Measurements from ENCODE around the gene ARHGAP8.
"Not testable (repeated sequence)": the region's sequence is repeated elsewhere in the genome, so short reads cannot be mapped to it uniquely, and the experiment has no call there.

Gene ARHGAP8

GRCh38 chr22:44740307-44740706, 12.1 kb upstream of the ARHGAP8 start:
- DNase-seq: no peak

DNA sequence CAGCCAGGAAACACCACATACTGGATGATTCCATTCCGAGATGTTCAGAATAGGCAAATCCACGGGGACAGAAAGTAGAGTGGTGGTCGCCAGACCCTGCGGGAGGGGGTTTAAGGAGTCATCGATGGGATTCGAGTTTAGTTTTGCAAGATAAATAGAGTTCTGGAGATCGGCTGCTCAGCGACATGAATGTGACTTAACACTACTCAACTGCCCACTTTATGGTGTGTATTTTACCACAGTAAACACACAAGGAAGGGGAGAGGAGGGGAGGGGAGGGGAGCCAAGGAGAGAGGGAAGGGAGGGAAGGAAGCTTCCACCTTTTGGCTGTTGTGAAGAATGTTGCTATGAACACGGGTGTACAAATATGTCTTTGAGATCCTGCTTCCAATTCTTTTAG, 10.4 kb upstream of the ARHGAP8 start:
- no peak for DNase-seq

DNA sequence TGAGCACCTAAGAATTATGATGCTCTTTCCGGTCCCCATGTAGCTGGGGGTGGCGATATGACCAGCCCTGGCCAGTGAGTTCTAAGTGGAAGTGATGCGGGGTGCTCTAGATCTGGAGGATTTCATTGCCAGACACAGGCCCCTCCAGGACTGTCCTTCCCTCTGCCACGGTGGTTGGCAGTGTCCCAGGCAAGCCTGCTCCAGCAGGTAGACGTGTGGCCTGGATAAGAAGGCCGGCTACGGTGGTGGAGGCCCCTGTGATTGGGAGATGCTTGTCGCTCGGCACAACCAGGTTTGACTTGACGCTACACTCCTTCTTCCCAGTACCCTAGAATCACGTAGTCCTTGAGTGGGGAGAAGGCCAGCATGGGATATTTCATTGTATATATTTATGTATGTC, 9.1 kb upstream of the ARHGAP8 start:
- no peak for DNase-seq

DNA sequence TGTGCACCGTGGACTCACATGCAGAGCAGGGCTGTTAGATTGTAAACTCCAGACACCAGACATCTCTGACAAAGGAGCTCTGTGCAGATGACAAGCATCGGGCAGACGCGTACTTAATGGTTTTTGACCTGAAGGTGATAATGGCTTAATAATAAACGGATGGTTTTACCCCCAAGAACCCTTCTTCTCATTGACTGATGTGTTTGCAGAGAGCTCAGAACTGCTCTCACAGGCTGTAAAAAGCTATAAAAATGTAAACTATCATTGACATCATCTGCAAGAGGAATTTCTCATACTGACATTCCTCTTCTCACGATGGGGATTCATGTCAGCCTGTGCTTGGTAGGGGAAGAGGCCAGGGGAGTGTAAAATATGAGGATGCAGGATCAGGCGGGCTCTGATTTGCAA, 8.6 kb upstream of the ARHGAP8 start:
- no peak for DNase-seq

GRCh38 chr22:44745853-44746789, 6.3 kb upstream of the ARHGAP8 start:
- no peak for DNase-seq

- DNase-seq: not testable (repeated sequence)
Measured at GRCh38 chr22:44747784-44748127, 4.6 kb upstream of the ARHGAP8 start.

DNA sequence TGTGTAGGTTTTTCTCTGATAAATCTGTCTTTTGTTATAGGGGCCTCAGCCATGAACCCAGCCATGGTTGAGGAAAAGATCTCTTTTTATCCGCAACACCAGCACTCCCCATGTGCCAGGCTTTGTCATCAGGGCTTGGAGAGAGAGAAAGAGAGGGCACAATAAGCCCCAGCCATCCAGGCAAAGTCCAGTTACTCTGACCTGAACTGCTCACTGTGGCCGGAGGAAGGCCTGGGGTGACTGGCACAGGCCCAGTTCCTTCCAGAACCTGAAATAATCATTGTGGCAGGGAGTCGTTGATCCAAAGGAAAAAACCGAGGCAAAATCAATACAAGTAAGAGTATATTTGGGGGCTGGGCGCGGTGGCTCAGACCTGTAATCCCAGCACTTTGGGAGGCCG, 3.9 kb upstream of the ARHGAP8 start:
- no peak for DNase-seq

- DNase-seq: no peak
Measured at GRCh38 chr22:44750481-44750880, 1.9 kb upstream of the ARHGAP8 start.

GRCh38 chr22:44753189-44754042, 1.0 kb downstream of the ARHGAP8 start:
- DNase-seq: no peak

GRCh38 chr22:44754998-44755397, 2.6 kb downstream of the ARHGAP8 start:
- no peak for DNase-seq

GRCh38 chr22:44755417-44755816, 3.0 kb downstream of the ARHGAP8 start:
- DNase-seq: no peak

GRCh38 chr22:44755956-44756361, 3.6 kb downstream of the ARHGAP8 start:
- no peak for DNase-seq

GRCh38 chr22:44758344-44758973, 6.1 kb downstream of the ARHGAP8 start:
- DNase-seq: no peak

- DNase-seq: no peak
Measured at GRCh38 chr22:44759001-44759400, 6.6 kb downstream of the ARHGAP8 start.

- DNase-seq: no peak
Measured at GRCh38 chr22:44759430-44760310, 7.3 kb downstream of the ARHGAP8 start.

- DNase-seq: no peak
Measured at GRCh38 chr22:44760476-44760875, 8.1 kb downstream of the ARHGAP8 start.

DNA sequence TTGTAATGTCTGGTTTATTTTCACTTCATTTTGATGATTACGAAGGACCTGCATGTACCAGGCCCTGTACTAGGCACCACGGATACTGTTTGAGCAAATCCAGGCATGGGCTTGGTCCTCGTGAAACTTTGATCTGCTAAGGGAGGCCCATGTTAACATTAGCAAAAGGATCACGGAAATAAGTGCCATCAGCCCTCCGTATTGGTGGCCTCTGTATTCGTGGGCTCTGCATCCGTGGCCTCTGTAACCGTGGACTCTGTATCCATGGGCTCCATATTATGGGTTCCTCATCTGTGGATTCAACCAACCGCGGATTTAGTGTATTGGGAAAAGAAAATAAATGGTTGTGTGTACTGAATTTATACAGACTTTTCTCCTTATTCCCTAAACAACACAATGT, 8.7 kb downstream of the ARHGAP8 start:
- no peak for DNase-seq

DNA sequence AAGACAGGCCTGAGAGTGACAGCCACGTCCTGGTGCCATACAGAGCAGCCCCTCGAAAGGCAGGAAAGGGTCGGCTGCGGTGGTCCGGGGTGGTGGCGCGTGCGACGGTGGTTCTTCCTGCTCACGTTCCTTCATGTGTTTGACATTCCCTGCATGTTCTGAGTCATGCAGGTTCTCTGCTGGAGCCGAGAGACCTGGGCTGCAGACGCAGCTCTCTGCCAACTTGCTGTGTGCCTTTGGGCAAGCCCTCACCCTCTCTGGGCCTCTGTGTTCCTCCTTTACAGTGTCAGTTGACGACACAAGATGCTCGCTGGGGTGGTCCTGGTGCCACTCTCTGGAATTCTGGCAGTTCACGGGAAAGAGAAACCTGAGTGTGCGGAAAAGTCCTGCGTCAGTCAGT, 12.0 kb downstream of the ARHGAP8 start:
- DNase-seq: no peak

DNA sequence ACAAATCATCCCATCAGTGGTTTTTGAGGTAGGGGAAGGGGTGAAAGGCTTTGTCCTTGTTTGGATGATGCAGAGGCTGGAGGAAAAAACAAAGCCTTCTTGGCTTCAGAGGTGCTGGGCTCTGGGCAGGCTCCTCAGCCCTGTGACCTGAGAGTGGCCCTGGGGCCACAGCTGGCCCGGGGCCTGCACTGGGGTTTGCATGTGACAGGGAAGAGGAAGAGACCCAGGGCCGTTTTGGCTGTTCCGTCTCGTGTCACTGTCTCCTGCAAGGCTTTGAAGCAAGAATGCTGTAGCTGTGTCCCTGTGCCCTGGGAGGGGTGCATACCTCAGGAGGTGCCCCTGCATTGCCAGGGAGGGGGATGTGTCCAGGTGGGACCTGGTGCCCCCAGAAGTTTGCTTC, 12.6 kb downstream of the ARHGAP8 start:
- DNase-seq: no peak

DNA sequence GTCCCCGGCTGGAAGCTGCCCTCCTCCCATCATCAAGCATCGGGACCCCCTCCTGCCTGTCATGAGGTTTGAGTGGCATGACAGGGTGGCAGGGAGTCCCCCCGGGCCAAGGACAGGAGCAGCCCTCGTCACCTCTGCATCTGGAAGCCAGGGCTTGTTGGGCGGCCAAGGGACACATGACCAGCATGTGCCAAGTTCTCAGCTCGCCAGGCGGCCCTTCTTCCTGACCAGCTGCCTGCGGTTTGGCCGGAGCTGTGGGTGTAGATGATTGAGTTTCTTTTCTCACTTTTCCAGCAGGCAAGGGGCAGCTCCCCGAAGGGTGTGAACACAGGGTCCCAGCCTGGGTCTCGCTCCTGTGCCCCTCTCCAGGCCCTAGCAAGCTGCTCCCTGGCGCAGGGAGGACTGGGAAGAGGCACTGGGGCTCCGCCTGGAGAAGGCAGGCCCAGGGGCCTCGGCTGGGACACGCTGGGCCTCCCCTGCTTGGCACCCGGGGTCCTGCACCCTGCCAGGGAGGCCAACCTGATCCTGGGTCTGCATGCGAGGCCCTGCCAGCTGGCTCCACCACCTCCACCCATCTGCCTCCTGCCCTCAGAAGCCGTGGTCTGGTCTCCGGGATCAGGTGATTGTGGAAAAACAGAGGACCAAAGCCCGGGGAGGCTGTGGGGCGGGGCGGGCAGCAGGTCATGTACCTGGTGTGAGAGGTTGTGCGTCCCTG, 13.4 kb downstream of the ARHGAP8 start:
- DNase-seq: no peak

DNA sequence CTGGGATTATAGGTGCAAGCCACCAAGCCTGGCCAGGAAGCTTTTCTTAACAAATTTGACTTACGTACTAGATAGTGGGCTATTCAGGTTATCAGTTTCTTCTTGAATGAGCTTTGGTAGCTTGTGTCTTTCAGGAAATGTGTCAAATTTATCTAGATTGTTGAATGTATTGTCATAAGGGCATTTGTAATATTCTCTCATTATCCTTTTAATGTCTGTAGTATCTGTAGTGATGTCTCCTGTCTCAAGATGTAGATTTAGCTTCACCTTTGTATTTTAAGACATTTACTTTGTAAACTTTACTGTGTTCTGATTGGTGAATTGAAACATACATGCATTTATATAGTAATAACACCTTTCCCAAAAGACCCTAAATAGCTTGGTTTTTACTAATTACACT, 20.7 kb downstream of the ARHGAP8 start:
- DNase-seq: no peak

- DNase-seq: no peak
Measured at GRCh38 chr22:44775862-44776261, 23.5 kb downstream of the ARHGAP8 start.

All from NCI-H1048 (cell line).